Measurements from ENCODE around the gene ZNF680. TPM values are rescaled to one million over a fixed set of nuclear protein-coding genes. Genes with fewer than 3 reads are reported as not detected.

Gene ZNF680
- polyA plus RNA-seq, 3 donors, result 14.7 to 15.5 (median 15.2) TPM

Other genes with a start within 250 kb of the ZNF680 start
- 10 to 100 TPM; 16.1 to 27.8 (median 23.5) TPM for gene ZNF736, start 249.1 kb downstream of the ZNF680 start, polyA plus RNA-seq (ENCODE audit: insufficient read length in 3 of 3)
- gene ZNF107, start 103.1 kb upstream of the ZNF680 start, polyA plus RNA-seq (ENCODE audit: insufficient read length in 3 of 3), result 10 to 100 TPM in 1 of 3 donors, 1 to 10 TPM in 2; 7.7 to 10.2 (median 9.8) TPM
- gene ZNF138, start 231.4 kb upstream of the ZNF680 start, polyA plus RNA-seq (ENCODE audit: insufficient read length in 3 of 3), result 10 to 100 TPM; 12.6 to 17.6 (median 17.4) TPM

Measured in renal pelvis (tissue), 3 donors.